GM19238 (cell line): ENCODE measurements around the gene KIF11.

Source experiments
- DNase-seq: peaks from one replicate; pipeline ENCODE4 v3.0.0; 2011; ENCODE audit warnings: low spot score; ENCODE audit not compliant: insufficient read length

The KIF11 gene

DNA sequence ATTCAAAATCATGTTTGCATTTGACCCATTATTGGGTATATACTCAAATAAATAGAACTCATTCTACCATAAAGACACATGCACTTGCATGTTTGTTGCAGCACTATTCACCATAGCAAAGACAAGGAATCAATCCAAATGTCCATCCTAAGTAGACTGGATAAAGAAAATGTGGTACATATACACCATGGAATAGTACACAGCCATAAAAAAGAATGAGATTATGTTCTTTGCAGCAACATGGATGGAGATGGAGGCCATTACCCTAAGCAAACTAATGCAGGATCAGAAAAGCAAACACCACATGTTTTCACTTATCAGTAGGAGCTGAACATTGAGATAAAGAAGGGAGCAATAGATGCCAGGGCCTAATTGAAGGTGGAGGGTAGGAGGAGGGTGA is 84.8 kb downstream of the KIF11 start:
- no peak for DNase-seq

DNA sequence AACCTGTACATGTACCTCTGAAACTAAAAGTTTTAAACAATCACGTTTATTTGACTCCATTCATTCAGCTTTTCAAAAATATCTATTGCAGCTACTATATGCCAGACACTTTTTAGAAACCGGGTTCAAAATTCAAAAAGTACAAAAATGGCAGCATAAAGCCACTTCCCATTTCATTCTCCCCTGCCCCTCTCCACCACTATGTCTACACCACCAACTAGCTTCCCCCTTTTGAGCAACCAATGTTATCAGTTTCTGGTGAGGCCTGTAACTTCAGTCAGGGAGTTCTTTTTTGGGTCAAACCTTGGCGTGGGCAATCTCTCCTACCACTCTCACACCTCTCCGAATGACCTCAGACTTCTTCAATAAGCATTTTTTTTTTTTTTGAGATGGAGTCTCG is 85.3 kb downstream of the KIF11 start:
- no peak for DNase-seq

DNA sequence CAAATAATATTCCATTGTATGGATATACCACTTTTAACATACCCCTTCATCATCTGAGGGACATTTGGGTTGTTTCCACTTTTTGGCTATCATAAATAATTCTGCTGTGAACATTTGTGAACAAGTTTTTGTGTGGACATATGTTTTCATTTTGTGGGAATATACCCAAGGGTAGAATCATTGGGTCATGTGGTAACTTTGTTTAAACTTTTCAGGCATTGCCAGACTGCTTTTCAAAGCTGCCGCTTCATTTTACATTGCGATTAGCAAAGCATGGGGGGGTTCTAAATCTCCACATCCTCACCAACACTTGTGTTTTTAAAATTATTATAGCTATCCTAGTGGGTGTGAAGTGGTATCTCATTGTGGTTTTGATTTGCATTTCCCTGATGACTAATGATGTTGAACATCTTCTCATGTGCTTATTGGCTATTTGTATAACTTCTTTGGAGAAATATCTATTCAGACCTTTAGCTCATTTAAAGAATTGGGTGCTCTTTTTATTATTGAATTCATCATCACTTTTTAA is 88.4 kb downstream of the KIF11 start:
- no peak for DNase-seq

DNA sequence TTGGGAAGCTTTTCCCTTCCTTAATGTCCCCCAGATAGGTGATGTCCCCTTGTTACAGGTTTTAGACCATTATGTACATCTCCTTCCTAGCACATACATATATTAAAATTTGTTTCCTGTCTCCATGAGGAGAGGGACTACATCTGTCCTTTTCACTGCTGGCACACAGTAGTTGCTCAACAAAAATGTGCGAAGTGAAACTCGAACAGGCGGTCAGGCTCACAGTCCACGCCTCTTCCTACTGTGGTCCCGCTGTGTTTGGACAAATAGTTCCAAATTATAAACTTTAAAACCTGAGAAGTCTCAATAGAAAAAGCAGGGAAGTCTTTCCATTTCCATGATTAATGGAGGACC is 95.6 kb downstream of the KIF11 start:
- no peak for DNase-seq

DNA sequence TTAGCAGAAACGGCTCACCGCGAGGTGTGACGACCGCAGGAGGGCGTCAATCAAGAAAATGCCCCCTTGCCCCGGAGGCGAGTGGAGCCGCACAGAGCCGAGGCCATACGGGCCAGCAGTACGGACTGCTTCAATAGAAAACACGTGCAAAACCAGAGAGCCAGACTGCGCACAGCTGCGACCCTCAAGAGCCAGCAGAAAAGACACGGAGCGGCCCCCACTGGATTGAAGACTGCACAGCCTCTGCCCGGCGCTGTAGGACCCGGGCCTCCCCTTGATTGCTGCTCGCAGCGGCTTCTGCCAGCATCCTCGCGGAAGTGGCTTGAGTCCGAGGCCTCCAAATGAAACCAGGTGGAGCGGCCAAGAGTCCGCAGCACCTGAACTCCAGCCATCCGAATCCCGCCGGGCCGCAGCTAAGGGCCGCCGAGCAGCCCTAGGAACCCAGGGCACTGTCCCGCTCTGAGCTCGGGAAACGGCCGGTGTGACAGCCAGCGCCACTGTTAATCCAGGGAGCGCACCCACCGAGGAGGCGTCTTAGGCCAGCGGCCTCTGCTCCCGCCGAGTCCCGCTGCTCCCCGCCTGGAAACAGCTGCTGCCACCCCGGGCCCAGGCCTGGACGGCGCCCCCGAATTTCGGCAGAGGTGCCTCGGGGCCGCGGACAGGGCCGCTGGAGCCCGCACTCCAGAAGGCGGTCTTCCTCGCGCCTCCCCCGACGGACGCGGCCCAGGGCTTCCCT is 96.2 kb downstream of the KIF11 start:
- DNase-seq = no peak

DNA sequence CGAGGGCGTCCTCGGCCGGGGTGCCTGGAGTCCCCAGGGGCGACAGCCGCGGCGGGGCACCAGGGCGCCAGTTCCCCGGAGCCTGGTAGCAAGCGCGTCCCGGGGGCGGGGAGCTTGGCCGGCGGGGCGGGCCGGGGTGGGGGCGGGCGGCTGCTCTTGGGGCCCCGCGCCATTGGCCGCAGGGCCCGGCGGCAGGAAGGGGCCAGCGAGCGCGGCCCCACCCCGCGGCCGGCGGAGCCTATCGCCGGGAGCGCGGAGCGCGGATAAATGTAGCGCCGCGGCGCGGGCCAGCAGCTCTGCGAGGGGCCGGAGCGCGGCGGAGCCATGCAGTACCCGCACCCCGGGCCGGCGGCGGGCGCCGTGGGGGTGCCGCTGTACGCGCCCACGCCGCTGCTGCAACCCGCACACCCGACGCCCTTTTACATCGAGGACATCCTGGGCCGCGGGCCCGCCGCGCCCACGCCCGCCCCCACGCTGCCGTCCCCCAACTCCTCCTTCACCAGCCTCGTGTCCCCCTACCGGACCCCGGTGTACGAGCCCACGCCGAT is 96.8 kb downstream of the KIF11 start, which contains the start of gene HHEX:
Gene HHEX, plus strand, starts transcription at position 293 of the 548 bp plus-strand sequence. Its CDS starts 32 bp downstream, at position 325.
- peak; percentile 47 for DNase-seq

DNA sequence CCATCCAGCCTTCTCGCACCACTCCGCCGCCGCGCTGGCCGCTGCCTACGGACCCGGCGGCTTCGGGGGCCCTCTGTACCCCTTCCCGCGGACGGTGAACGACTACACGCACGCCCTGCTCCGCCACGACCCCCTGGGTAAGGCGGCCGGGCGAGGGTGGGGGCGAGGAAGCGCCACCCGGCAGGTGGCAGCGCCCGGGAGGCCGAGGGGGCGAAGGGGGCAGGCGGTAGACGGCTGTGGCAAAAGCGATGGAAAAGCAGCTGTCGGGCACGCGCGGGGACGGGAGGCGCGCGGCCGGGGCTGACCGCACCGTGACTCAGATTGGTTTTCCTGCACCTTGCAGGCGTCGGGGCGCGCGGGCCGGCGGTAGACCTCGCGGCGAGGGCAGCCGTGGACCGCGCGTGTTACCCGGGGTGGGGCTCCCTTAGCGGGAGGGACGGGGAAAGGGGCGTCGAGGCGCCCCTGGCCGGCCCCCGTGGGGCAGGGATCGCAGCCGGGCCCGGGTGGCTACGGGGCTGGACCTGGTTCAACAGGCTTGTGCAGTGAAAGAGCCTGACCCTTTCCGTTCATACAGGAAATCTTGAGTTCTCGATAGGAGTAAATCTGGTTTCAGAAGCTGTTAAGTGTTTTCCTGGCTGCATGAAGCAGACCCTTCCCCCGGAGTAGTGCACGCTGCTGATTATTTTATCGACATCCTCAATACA is 97.4 kb downstream of the KIF11 start:
- no peak for DNase-seq

DNA sequence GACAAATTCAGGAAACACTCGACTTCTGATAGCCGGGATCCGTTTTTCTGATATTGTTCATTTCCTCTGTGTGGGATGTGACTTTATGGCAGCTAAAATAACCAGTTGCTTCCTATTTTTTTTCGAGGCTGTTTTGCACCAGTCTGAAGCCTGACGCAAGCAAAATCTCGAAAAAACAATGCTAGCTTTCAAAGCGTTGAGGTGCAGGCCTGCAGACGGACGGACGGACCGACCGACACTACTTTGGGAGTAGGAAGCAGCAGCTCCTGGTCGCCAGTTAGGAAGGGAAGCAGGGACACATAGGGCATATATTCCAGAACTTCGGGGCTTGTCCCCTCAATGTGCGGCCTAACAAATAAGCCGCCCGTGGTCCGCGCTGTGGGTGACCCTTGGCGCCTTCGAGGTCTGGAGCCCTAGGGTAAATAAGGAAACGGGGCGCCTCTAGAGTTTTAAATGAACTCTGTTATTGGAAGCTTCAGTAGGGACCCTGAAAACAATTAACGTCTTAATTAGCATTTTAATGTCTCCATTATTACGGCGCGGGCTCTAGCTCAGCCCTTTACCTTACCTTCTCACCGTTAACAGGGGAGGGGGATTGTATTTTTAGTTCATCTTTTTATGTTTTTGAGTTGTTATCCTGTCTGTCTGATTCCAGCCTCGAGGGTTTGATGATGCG is 98.1 kb downstream of the KIF11 start:
- DNase-seq = no peak

DNA sequence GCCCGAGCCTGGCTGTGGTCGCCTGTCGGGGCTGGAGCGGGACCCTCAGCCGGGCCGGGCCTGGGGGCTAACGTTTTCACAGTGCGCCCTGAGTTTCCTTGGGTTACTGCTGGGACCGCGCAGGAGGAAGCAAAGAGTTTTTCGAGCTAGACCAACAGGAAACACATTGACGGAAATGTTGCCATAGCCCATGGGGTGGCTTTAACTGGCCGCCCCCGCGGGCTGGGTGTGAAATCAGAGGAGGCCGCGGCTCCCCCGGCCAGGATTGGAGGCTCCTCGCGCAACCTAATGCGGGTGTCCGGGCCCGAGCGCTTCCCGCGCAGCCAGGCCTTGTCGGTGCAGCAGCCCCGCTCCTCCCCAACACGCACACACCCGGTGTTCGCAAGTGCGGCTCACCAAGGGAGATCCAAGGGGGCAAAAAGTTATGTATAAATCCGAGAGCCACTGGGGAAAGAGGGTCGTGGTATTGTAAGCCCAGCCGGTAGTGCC is 98.7 kb downstream of the KIF11 start:
- no peak for DNase-seq

DNA sequence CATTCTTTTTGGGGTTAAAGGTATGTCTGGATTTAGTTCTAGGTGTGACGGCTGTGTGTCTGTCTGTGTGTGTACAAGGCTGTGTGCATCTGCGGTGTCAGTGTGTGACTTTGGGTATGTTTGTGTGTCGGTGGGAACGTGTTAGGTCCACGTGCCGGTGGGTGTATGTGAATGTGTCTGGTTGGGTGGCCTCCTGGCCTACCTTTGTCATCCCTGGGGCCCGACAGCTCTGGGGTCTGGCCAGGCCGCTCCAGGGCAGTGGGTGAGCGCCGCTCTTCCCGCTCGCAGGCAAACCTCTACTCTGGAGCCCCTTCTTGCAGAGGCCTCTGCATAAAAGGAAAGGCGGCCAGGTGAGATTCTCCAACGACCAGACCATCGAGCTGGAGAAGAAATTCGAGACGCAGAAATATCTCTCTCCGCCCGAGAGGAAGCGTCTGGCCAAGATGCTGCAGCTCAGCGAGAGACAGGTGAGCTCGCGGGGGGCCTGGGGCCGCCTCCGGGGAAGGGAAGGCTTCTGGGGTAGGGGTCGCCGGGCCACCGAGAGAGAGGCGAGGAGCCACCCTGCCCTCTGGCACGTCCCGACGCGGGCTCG is 99.2 kb downstream of the KIF11 start:
- DNase-seq = no peak

DNA sequence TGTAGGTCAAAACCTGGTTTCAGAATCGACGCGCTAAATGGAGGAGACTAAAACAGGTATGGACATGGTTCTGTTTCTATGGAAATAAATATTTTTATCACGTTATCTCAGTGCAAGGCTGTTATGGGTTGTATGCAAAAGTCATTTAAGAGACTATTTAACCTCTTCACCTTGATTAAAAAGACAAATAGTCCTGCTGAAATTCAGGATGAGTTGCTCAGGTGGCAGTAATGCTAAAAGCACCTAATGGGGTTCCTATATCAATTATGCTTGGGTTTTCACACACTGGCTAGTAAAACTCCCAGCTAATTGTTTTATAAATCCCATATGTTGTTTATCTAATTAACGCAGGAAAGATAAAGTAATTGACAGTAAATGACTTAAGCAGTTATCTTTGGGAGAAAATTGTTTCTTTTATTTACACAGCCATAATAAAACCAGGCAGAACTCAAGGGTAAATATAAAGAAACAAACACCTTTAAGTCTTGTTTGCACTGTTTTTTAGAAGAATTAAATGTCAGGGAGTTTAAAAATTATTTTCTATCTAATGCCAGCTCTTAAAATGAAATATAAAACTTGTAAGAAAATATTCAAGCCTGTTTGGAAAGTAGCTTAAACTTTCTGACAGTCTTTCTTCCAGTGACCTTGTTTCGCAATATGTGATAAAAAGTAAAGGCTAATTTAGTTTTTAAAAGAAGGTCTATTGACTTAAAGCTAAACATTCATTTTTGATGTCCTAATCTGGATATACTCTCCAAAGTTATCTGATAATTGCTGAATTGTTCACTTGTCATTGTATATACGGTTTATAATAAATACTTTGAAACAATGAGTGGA is 100.0 kb downstream of the KIF11 start:
- DNase-seq = no peak

DNA sequence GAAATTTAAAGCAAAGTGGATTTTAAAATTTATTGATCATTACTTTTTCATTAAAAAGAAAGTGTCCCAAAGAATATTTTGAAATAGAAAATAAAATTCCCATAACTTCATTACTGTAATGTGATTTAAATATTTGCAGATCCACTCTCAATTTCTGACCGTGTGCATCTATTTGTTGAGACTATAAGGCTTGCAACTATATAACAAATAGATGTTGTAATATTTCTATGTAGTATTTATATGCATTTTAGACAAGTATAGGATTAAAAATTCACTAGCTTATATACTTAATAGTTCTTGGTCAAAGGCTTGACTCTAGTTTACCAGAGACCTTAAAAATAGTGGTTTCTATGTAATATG is 100.6 kb downstream of the KIF11 start:
- DNase-seq = no peak

DNA sequence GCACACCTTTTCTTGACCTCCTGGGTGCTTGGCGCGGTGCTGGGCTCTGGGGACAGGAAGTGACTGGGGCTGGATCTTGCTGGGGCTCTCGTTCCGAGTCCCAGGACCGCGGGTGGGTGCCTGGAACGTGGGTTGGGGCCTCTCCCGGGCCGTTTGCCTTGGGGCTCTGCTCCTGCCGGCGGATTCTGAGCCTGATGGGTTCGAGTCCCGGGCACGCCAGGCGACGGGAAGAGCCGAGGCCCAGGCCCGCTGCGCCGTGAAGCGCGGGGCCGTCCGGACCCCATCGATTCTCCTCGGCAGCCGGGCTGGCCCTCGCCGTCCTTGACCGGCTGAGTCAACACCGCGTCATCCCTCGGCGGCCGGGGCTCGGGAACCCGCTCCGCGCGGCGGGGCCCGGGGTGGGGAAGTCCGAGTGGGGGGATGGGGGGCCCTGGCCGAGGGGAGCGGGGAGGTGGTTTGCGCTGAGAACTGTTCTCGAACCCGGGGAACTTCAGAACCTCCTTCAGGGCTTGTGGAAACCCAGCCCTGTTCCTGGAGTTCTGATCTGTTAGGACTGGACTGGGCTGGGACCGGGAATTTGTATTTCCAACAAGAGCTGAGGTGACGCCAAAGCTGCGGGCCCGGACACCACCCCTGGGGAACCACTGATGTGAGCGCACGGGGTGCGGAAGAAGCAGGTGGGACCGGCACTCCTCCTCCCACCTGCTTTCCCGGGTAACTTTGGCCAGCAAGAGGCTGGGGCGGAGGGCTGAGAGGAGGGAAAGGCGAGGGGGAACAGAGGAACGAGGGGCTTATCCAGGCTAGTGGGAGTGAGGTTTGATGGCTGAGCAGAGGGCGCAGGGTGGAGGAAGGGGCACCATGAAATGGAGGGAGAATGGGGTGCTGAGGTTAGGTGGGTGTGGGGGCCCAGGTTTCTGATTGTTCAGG is 103.0 kb downstream of the KIF11 start:
- no peak for DNase-seq

DNA sequence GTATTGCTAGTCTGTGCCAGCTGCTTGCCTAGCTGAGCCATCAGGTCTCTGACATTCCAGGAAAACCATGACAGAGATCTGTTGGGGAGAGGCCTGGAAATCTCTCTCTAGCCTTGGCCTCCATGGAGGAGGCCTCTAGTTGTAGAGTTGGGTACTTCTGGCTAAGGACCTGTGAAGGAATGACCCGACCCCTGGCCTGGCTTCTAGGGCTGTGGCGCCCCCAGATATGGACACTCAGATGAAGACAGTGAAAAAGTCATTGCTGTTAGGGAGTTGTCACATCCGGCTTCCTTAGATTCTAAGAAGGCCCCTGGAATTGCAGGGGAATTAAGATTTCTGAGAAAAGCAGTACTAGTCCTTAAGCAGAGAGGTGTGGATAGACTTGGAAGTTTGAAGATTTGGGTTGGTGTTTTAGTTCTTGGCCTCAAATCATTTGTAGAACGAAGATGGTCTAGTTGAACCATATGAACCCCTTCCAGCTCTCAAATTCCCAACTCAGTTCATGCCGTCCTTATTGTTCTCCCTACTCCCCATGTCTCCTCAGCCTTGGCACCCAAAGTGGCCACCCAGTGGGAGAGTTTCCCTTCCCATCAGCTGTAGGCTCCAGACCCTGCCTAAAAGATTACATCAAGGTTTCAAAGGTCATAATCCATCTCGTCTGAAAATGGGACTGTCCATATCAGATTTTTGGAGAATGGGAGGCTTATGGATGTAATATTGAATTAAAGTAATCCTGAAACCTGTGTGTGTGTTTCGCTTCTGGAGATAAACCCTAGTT is 103.9 kb downstream of the KIF11 start:
- DNase-seq = no peak

DNA sequence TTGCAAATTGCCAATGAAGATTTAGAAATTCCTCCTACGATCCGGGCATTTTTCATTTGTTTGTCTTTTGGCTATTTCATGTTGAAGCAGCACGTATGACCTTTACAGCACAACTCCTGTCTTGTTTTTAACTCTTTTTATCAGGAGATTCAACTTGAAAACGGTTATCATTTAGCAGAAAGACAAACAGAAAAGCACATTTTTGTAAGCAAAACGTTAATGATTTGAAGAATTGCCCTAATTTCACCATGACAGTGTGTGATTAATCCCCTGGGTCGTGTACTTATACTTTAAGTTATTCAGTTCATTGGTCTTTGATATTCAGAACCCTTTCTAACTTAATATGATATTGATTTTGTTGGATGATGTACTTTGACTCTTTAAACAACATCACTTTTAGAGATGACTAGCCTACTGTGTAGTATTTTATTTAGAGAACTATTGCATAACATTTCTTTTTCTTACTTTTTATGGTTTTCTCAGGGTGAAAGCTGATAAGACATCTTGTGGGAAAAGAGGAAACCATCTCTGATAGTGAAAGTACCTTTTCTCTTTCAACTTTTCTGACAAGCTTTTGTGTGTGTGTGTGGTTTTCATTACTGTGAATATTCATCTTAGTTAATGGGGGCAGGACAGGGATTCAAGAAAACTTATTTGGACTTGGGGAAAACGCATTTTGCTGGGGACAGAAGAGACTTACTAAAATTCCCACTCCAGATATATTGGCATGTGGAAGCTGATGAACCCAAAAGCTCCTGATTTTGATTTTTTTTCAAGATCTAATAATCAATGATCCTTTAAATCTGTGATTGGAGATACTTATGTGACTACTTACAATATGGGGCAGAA is 105.0 kb downstream of the KIF11 start:
- DNase-seq = no peak

DNA sequence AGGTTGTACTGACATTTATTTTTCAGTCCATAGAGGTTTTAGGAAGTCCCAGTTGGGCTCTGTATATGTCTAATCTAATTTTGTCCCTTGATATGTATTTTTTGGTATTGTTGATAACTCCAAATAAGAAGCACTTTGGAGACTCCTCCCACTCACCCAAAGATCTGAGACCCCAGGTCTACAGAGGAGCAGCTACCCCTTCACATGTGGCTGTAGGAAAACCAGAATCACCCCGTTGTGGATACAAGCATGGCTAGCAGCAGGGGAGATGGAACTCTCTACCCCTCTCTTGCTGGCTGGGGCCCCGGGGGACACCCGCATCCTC is 106.2 kb downstream of the KIF11 start:
- no peak for DNase-seq

DNA sequence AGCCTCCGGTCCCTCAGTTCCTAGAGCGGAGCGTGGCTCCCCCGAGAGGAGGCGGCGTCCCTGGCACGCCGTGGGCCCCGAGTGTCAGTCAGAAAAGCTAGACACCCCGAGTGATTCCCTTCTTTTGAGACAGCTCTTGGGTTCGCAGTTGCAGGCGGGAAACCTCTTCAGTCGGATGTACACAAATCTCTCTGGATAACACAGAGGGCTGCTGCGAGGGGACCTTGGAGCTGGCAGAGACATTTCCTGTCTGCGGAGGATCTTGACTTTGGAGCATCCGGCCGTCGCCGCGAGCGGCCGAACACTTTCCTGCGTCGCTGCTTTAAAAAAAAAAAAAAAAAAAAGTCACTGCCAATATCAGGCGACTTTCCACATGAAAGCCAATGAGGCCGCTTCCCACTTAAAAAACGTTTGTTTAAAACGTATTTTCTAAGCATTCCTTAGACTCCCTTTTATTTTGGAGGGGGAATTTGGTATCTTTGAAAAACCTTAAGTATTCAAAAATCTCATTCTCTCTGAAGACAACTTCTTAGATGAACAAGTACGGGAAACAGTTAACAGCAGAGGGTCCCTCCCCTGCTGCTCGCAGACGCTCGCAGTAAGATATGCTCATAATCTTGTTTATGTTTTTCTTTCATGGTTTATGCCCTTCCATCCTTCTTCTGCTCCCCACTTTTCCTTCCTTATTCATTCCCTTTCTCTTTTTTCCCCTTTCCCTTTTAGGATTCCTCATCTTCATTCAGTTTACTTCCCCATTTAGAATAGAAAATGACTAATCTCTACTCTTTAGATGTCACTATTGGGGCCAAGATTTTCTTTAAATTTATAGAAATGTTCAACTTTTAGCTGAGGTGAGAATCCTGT is 106.8 kb downstream of the KIF11 start:
- DNase-seq = no peak
